GM04504 (cell line): ENCODE measurements around the gene DARS1.
A peak's percentile ranks its signal among the peaks of the same experiment; 100 is the strongest.

ENCODE experiments used
- DNase-seq: peaks from one replicate; pipeline ENCODE4 v3.0.0-alpha.2; 2012; ENCODE audit warnings: low read depth

DARS1 gene

GRCh38 chr2:135985018-135985825 lies at the start of gene DARS1:
Gene DARS1, minus strand, starts transcription at chr2:135985626. Its CDS starts 158 bp downstream, at chr2:135985468.
- peak; percentile 80 for DNase-seq

- DNase-seq, result no peak
Measured at GRCh38 chr2:136034629-136035028, 49.2 kb upstream of the DARS1 start.

GRCh38 chr2:136032817-136033535 lies 47.5 kb upstream of the DARS1 start:
- no peak for DNase-seq

- DNase-seq, result no peak
Measured at GRCh38 chr2:136032192-136032591, 46.8 kb upstream of the DARS1 start.

GRCh38 chr2:136031711-136032110 lies 46.3 kb upstream of the DARS1 start:
- no peak for DNase-seq

GRCh38 chr2:136030406-136030805 lies 45.0 kb upstream of the DARS1 start:
- DNase-seq, result no peak

- no peak for DNase-seq
Measured at GRCh38 chr2:136029149-136029548, 43.7 kb upstream of the DARS1 start.

- DNase-seq, result no peak
Measured at GRCh38 chr2:136028001-136028400, 42.6 kb upstream of the DARS1 start.

- DNase-seq, result no peak
Measured at GRCh38 chr2:136027112-136027511, 41.7 kb upstream of the DARS1 start.

GRCh38 chr2:136025057-136025973 lies 39.9 kb upstream of the DARS1 start:
- peak; percentile 19 for DNase-seq

- no peak for DNase-seq
Measured at GRCh38 chr2:136024616-136025015, 39.2 kb upstream of the DARS1 start.

GRCh38 chr2:136024185-136024584 lies 38.8 kb upstream of the DARS1 start:
- DNase-seq, result no peak

- no peak for DNase-seq
Measured at GRCh38 chr2:136023416-136023815, 38.0 kb upstream of the DARS1 start.

GRCh38 chr2:136022396-136023146 lies 37.1 kb upstream of the DARS1 start:
- no peak for DNase-seq

GRCh38 chr2:136021976-136022375 lies 36.5 kb upstream of the DARS1 start:
- no peak for DNase-seq

GRCh38 chr2:136021406-136021805 lies 36.0 kb upstream of the DARS1 start:
- no peak for DNase-seq

- no peak for DNase-seq
Measured at GRCh38 chr2:136020831-136021230, 35.4 kb upstream of the DARS1 start.

GRCh38 chr2:136019825-136020224 lies 34.4 kb upstream of the DARS1 start:
- DNase-seq, result no peak

GRCh38 chr2:136019306-136019705 lies 33.9 kb upstream of the DARS1 start:
- no peak for DNase-seq

- DNase-seq, result no peak
Measured at GRCh38 chr2:136017786-136018185, 32.4 kb upstream of the DARS1 start.

- no peak for DNase-seq
Measured at GRCh38 chr2:136016836-136017235, 31.4 kb upstream of the DARS1 start.

- DNase-seq, result no peak
Measured at GRCh38 chr2:136016427-136016826, 31.0 kb upstream of the DARS1 start.
